Measurements from ENCODE around the gene CGB1.
A peak's percentile ranks its signal among the peaks of the same experiment; 100 is the strongest.
"Not testable (repeated sequence)": the region's sequence is repeated elsewhere in the genome, so short reads cannot be mapped to it uniquely, and the experiment has no call there.

Gene CGB1

DNA sequence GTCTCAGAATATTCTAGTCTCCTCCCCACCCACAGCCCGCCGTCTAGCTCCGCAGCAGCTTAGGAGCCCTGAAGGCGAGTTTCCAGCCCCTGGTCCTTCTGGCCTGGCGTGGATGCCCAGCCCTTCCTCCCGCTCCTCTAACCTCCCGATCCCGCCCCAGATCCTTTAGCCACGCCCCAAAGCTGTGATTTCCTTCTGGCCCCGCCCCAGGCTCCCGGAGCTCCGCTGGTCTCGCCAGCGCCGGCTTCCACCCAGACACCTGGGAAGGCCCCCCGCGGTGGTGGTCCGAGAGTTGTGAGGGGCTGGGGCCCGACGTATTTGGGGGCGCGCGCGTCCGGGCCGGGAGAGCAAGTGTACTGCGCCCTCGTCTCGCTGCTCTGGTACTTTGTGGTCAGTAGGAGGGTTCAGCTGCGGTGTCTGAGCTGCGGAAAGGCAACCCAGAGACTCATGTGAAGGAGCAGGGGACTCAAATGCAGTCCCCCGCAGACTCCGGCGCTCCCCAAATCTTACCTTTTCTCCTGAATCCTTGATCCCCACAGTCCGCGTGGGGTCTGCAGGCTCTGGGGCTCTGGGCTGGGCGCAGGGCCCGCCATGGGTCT lies 21.0 kb upstream of the CGB1 start, which contains the start of gene CGB7:
Gene CGB7, minus strand, starts transcription at position 114 of the 599 bp plus-strand sequence. CDS start 2,374 bp downstream, outside the sequence.
- peak; percentile 53 for DNase-seq

DNA sequence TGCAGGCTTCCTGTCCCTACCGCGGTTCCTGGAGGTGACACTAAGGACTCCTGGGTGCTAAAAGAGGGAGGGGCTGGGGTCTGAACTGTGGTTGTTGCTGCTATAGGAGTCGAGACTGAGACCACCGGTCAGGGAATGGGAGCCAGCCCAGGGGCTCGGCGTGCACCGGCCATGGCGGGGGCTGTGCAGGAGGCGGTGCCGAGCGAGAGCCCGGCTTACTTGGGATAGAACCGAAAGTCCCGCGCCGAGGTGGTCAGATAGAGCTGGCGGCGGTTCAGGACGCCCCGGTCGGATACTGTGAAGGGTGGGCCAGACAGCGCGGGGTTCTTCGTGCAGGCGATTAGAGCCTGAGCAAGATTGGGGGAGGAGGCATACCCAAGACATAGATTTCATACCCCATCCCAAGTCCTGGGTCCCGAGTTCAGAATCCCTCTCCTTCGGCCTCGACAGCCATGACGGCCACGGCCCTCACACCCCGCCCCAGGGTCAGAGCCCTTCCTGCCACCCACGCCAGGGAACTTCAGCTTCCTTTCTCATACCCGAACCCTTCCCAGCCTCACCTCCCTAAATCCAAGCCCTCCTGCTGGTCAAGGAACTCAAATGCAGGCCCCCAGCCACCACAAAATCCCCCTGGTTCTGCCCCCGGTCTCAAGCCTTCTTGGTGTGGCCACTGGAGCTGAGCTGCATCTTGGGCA lies 20.4 kb upstream of the CGB1 start:
- not testable (repeated sequence) for DNase-seq

DNA sequence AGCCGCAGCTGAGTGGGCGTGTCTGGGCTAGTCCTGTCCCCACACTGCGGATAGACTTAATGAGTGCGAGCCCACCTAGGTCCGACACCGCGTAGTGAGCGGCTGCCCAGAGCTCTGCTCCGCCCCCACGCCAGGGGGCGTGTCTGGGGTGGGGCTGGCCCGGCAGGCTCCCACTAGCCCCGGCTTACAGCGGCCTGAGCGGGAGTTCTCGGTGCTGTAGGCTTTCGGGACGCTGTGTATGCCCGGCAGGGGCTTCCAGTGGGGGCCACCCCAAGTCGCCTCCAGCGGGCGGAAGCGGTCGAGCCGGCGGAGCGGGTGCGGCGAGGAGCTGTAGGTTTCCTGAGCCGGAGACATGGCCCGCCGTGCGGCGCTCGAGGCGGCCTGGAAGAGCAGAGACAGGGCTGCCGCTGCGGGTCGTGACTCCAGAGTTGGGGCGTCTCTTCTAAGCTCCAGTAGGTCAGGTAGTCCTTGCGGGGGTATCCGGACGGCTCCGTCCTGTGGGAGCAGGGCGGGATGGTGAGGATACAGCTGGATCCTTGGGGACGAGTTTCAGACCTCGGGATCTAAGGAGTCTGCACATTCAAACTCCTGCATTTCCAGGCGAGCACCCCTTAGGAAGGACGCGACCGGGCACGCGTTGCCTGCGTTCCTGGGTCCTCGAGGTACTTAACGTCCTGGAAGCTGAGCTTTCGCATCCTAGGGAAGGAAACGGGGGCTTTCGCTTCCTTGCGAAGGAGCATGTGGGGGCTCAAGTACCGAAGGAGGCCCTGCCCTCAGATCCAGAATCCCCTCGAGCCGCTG lies 19.6 kb upstream of the CGB1 start:
- peak; percentile 48 for DNase-seq

DNA sequence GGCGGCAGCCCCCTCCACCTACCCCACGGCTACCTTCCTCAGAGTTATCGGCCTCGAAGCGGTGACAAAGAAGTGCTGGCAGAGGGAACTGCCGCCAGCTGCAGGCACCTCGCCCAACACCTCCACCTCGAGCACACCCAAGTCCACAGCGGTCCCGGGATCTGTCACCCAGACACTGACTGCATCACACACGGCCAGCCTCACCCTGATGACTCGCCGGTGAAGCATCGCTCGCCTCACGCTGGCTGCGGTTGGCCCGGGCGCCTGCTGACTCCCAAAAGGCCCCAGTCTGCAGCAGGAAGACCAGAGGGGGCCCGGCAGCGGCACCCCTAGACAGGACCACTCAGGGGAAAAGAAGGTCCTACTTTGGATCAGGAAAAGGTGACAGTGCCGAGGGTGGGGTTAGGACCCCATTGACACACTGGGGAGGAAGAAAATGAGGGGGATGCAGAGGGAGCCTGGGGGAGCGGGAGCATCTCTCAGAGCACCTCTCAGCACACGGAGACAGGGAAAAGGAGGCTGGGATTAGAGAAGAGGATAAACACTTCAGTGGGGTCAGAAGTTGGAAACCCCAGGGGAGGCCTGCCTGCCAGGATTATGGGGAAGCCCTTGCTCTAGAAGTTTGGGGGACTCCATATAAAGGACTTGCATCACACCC lies 13.8 kb upstream of the CGB1 start:
- peak; percentile 69 for DNase-seq

DNA sequence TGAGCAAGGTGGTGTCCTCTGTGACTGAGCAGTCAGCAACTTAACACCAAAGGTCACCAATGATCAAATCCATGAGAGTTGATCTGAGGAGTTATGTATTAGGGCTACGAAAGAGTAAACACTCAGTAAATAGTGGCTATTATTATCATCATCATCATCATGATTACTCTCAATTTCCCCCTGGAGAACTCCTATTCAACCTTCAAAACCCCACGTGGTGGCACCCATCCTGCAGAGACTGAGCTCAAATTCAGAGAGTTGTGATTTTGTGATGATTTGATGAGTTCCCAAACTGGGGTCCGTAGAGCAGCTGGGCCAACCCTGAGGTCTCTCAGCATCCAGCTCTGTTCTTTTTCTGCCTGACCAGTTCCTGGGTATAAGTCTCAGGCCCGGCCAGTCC lies 13.1 kb upstream of the CGB1 start:
- DNase-seq, result not testable (repeated sequence)

DNA sequence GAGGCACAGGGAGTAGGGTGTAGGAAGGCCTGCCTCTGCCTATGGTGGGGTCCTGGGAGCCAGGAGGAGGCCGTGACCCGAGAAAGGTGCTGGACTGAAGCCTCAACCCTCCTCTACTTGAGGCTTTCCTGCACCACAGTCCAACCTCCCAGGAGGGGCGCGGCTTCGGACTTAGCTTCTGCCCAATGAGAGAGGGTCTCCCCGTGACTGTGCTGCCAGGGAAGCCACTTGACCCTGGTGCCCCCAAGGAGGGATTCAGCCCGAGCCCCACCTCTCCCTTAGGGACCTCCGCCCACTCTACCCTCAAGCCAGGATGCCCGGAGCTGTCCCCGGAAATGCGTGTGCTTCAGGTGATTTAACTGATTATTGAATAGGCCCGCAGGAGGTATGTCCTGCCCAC lies 12.3 kb upstream of the CGB1 start, which contains the start of gene CGB8:
Gene CGB8, minus strand, starts transcription at position 101 of the 400 bp plus-strand sequence. CDS start 372 bp downstream, outside the sequence.
- not testable (repeated sequence) for DNase-seq

DNA sequence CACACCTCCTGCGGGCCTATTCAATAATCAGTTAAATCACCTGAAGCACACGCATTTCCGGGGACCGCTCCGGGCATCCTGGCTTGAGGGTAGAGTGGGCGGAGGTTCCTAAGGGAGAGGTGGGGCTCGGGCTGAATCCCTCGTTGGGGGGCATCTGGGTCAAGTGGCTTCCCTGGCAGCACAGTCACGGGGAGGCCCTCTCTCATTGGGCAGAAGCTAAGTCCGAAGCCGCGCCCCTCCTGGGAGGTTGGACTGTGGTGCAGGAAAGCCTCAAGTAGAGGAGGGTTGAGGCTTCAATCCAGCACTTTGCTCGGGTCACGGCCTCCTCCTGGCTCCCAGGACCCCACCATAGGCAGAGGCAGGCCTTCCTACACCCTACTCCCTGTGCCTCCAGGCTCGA lies 6.9 kb upstream of the CGB1 start, which contains the start of gene CGB5:
Gene CGB5, plus strand, starts transcription at position 301 of the 400 bp plus-strand sequence. CDS start 362 bp downstream, outside the sequence.
- DNase-seq, result not testable (repeated sequence)

DNA sequence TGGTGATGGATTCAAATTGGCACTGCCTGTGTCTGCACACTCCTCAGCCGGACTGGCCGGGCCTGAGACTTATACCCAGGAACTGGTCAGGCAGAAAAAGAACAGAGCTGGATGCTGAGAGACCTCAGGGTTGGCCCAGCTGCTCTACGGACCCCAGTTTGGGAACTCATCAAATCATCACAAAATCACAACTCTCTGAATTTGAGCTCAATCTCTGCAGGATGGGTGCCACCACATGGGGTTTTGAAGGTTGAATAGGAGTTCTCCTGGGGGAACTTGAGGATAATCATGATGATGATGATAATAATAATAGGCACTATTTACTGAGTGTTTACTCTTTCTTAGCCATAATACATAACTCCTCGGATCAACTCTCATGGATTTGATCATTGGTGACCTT lies 6.0 kb upstream of the CGB1 start:
- DNase-seq, result not testable (repeated sequence)

DNA sequence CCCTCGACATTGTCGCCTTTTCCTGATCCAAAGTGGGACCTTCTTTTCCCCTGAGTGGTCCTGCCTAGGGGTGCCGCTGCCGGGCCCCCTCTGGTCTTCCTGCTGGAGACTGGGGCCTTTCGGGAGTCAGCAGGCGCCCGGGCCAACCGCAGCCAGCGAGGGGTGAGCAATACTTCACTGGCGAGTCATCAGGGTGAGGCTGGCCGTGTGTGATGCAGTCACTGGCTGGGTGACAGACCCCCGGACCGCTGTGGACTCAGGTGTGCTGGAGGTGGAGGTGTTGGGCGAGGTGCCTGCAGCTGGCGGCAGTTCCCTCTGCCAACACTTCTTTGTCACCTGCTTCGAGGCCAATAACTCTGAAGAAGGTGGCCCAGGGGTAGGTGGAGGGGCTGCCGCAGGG lies 5.5 kb upstream of the CGB1 start:
- DNase-seq, result no peak

DNA sequence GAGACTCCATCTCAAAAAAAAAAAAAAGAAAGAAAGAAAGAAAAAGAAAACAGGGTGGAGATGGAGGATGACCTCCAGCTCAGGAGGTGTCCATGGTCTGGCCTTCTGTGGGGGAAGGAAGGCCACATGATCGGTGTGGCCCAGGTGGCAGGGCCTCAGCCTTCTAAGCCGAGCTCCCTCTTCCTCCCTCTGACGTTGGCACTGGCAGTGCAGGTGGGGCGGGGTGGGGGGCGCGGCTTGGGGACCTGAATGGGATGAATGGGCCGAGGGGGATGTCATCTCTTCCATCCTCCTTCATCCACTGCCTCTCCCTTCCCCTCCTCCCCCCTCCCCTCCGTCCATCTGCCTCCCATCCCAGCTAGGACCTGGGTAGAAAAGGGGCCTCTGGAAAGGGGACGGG lies 3.0 kb upstream of the CGB1 start:
- not testable (repeated sequence) for DNase-seq

DNA sequence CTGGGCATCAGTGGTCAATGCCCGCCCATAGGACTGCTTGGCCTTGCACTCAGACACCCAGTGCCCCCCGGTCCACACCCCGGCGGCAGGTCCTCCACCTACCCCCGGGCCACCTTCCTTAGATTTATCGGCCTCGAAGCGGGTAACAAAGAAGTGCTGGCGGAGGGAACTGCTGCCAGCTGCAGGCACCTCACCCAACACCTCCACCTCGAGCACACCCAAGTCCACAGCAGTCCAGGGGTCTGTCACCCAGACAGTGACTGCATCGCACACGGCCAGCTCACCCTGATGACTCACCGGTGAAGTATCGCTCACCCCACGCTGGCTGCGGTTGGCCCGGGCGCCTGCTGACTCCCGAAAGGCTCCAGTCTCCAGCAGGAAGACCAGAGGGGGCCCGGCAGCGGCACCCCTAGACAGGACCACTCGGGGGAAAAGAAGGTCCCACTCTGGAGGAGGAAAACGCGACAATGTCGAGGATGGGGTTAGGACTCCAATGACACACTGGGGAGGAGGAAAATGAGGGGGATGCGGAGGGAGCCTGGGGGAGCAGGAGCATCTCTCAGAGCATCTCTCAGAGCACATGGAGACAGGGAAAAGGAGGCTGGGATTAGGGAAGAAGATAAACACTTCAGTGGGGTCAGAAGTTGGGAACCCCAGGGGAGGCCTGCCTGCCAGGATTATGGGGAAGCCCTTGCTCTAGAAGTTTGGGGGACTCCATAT lies 2.0 kb upstream of the CGB1 start:
- DNase-seq, result peak; percentile 72

DNA sequence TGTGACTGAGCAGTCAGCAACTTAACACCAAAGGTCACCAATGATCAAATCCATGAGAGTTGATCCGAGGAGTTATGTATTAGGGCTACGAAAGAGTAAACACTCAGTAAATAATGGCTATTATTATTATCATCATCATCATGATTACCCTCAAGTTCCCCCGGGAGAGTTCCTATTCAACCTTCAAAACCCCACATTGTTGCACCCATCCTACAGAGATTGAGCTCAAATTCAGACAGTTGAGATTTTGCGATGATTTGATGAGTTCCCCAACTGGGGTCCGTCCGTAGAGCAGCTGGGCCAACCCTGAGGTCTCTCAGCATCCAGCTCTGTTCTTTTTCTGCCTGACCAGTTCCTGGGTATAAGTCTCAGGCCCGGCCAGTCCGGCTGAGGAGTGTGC lies 1.4 kb upstream of the CGB1 start:
- not testable (repeated sequence) for DNase-seq

DNA sequence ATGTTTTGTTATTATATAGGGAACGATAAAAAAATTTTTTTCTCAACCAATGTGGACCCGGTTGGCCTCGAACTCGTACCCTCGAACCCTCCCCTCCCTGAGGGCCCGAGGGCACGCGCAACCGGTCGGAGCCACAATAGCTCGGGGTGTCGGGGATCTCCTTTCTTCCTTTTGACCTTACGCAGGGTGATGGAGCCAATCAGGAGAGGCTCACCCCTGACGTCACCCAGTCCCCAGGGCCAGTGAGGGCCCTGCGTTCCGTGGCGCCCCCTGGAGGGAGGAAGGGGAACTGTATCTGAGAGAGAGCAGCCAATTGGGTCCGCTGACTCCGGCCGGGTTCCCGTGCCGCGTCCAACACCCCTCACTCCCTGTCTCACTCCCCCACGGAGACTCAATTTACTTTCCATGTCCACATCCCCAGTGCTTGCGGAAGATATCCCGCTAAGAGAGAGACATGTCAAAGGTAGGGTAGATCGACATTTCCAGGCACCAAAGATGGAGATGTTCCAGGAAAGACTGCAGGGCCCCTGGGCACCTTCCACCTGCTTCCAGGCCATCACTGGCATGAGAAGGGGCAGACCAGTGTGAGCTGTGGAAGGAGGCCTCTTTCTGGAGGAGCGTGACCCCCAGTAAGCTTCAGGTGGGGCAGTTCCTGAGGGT lies 4.9 kb downstream of the CGB1 start, which contains the start of gene CGB2:
Gene CGB2, plus strand, starts transcription at position 249 of the 660 bp plus-strand sequence. Its CDS starts 206 bp downstream, at position 455.
- not testable (repeated sequence) for DNase-seq

DNA sequence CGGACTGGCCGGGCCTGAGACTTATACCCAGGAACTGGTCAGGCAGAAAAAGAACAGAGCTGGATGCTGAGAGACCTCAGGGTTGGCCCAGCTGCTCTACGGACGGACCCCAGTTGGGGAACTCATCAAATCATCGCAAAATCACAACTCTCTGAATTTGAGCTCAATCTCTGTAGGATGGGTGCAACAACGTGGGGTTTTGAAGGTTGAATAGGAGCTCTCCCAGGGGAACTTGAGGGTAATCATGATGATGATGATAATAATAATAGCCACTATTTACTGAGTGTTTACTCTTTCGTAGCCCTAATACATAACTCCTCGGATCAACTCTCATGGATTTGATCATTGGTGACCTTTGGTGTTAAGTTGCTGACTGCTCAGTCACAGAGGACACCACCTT lies 6.4 kb downstream of the CGB1 start:
- not testable (repeated sequence) for DNase-seq

DNA sequence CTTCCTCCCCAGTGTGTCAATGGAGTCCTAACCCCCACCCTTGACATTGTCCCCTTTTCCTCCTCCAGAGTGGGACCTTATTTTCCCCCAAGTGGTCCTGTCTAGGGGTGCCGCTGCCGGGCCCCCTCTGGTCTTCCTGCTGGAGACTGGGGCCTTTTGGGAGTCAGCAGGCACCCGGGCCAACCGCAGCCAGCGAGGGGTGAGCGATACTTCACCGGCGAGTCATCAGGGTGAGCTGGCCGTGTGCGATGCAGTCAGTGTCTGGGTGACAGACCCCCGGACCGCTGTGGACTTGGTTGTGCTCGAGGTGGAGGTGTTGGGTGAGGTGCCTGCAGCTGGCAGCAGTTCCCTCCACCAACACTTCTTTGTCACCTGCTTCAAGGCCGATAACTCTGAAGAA lies 6.9 kb downstream of the CGB1 start:
- peak; percentile 61 for DNase-seq

DNA sequence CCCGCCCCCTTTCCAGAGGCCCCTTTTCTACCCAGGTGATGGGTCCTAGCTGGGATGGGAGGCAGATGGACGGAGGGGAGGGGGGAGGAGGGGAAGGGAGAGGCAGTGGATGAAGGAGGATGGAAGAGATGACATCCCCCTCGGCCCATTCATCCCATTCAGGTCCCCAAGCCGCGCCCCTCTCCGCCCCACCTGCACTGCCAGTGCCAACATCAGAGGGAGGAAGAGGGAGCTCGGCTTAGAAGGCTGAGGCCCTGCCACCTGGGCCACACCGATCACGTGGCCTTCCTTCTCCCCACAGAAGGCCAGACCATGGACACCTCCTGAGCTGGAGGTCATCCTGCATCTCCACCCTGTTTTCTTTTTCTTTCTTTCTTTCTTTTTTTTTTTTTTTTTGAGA lies 8.0 kb downstream of the CGB1 start:
- DNase-seq, result not testable (repeated sequence)

DNA sequence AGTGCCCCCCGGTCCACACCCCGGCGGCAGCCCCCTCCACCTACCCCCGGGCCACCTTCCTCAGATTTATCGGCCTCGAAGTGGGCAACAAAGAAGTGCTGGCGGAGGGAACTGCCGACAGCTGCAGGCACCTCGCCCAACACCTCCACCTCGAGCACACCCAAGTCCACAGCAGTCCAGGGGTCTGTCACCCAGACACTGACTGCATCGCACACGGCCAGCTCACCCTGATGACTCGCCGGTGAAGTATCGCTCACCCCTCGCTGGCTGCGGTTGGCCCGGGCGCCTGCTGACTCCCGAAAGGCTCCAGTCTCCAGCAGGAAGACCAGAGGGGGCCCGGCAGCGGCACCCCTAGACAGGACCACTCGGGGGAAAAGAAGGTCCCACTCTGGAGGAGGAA lies 11.1 kb downstream of the CGB1 start:
- peak; percentile 36 for DNase-seq

DNA sequence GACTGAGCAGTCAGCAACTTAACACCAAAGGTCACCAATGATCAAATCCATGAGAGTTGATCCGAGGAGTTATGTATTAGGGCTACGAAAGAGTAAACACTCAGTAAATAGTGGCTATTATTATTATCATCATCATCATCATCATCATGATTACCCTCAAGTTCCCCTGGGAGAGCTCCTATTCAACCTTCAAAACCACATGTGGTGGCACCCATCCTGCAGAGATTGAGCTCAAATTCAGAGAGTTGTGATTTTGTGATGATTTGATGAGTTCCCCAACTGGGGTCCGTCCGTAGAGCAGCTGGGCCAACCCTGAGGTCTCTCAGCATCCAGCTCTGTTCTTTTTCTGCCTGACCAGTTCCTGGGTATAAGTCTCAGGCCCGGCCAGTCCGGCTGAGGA lies 11.6 kb downstream of the CGB1 start:
- not testable (repeated sequence) for DNase-seq

DNA sequence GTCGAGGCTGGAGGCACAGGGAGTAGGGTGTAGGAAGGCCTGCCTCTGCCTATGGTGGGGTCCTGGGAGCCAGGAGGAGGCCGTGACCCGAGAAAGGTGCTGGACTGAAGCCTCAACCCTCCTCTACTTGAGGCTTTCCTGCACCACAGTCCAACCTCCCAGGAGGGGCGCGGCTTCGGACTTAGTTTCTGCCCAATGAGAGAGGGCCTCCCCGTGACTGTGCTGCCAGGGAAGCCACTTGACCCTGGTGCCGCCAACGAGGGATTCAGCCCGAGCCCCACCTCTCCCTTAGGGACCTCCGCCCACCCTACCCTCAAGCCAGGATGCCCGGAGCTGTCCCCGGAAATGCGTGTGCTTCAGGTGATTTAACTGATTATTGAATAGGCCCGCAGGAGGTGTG lies 12.5 kb downstream of the CGB1 start, which contains the start of gene CGB3:
Gene CGB3, minus strand, starts transcription at position 101 of the 400 bp plus-strand sequence. CDS start 362 bp downstream, outside the sequence.
- DNase-seq, result not testable (repeated sequence)

DNA sequence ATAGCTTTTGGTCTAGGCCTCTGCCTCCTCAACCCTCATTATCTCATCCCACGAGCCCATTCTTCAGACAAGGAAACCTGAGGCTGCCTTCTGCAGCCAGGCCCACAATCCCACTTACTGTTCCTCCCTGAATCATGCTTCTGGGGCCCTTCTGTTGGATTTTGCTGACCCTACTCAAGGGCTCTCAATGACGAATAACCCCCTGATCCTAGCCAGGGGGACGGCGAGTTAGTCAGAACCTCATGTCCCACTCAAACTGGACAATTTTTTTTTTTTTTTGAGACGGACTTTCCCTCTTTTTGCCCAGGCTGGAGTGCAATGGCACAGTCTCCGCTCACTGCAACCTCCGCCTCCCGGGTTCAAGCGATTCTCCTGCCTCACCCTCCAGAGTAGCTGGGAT lies 14.6 kb downstream of the CGB1 start:
- no peak for DNase-seq

All from fibroblast of skin of abdomen (primary cell).